Astrocyte of the cerebellum (primary cell): Measurements from ENCODE around the gene PHGDH.

Source experiments
- DNase-seq: peaks from one replicate; pipeline ENCODE4 v3.0.0-alpha.2; 2011; ENCODE audit warnings: low read depth
- H3K4me3 ChIP-seq: 2 replicates; pipeline ENCODE4 v1.5.1; 2011; ENCODE audit warnings: mild to moderate bottlenecking, low read depth, low read length, moderate library complexity
- in situ Hi-C: cut with HindIII; loops from 2 replicates; pipeline ENCODE4 v1.10.0; 2017; ENCODE audit warnings: low sequenced_read_pairs
- TF ChIP-seq, protein P1 (sequence below): IDR thresholded peaks from 2 replicates; pipeline ENCODE4 v1.5.1; 2012; ENCODE audit warnings: low read length, low read depth, moderate library complexity, mild to moderate bottlenecking; ENCODE audit errors: missing control alignments

Gene PHGDH

DNA sequence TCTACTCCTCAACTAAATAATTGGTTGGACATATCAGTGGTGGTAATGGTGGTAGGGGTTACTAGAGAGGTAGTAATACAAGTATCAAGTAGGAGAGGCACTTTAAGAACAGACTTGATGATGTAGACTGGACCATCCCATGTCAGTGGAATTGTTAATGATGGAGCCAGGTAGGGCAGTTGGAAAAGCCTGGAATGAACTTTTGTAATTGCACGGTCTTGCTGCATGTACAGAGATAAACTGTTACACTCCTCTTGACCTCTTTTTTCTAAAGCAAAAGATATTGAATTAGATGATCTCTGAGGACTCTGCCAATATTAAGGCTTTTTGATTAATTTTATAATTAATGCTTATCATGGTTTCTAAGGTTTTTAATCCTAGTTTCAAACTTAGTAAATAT lies 51.2 kb downstream of the PHGDH start:
- in situ Hi-C loops = no loop called here
- no peak for DNase-seq
- TF ChIP-seq, protein P1, sequence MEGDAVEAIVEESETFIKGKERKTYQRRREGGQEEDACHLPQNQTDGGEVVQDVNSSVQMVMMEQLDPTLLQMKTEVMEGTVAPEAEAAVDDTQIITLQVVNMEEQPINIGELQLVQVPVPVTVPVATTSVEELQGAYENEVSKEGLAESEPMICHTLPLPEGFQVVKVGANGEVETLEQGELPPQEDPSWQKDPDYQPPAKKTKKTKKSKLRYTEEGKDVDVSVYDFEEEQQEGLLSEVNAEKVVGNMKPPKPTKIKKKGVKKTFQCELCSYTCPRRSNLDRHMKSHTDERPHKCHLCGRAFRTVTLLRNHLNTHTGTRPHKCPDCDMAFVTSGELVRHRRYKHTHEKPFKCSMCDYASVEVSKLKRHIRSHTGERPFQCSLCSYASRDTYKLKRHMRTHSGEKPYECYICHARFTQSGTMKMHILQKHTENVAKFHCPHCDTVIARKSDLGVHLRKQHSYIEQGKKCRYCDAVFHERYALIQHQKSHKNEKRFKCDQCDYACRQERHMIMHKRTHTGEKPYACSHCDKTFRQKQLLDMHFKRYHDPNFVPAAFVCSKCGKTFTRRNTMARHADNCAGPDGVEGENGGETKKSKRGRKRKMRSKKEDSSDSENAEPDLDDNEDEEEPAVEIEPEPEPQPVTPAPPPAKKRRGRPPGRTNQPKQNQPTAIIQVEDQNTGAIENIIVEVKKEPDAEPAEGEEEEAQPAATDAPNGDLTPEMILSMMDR = no peak
- no peak overlapping the region for H3K4me3 ChIP-seq

DNA sequence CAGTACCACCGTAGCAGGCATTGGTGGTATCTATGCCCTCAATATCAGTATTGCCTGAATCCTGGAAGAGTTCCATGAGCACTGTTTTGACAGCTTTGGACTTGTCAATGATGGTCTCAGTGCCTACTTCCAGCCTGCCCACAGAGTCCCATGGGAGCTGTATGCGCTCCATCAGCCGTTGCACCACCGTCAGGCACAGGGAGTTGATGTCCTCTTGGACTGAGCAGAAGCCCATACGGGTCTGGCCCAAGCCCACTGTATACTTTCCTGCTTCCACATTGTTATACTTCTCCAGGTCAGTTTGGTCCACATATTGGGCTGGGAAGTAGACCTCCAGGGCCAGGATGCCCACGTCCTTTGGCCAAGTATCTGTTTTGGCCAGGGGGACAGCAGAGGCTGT lies 52.5 kb downstream of the PHGDH start:
- in situ Hi-C loops = no loop called here
- TF ChIP-seq, protein P1 = no peak
- H3K4me3 ChIP-seq = no peak overlapping the region
- DNase-seq = no peak

DNA sequence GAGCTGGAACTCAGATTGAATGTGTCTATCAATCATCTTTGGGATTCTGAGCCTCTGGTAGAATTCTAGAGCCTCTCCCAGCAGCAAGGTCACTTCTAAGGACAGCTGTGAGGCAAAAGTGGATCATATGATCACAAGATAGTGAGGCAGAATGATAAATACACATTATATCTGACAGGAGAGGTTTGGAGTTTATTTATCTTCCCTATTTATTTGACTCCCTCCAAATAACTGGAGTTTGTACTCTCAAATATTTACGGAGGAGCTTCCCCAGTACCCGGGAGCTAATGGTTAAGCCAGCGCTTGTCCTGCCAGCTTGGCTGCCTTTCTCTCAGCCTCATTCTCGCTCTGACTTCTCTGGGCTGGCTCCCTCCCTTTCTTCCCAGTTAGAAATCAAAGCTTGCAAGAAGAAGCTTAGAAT lies 54.6 kb downstream of the PHGDH start:
- no peak for DNase-seq
- H3K4me3 ChIP-seq = no peak overlapping the region
- TF ChIP-seq, protein P1 = no peak
- in situ Hi-C loops = no loop called here

DNA sequence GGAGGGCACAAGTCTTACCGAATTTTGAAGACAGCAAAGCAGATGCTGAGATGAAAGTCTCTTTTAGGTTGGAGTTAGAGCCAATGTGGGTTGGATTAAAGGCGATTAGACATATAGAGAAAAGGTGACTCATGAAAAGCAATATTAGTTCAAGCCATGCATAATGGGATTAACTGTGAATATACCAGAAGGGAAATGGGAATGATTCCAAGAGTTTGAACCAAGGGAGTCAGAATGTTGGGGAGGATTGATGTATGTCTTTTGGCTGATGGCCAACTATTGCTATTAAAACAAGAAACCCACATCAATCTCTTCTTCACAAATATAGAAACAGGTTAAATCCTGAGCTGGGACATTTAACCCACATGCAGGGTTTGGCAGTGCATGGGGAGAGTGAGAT lies 55.8 kb downstream of the PHGDH start:
- no peak for DNase-seq
- no peak overlapping the region for H3K4me3 ChIP-seq

DNA sequence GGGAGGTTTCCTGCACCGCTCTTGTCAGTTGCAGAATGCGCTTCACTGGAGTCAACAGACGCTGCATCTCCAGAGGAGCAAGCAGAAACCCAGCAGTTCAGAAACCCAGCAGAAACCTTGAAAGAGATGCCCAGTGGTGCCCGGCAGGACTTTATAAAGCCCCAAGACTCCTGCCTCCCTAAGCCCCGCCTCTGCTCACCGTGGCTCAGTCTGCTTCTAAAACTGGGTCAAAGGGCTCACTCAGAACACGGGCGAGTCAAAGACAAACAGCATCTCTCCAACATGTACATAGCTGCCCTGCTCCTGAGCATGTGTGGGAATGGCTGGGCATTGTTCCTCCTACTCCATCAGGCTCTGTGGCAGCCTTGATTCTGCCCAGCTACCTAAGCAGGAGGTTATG lies 57.0 kb downstream of the PHGDH start, which contains the start of gene HMGCS2:
Gene HMGCS2, minus strand, starts transcription at position 128 of the 400 bp plus-strand sequence. Its CDS starts 61 bp downstream, at position 67.
- in situ Hi-C loops = no loop called here
- TF ChIP-seq, protein P1 = no peak
- H3K4me3 ChIP-seq = no peak within 1 kb of the TSS
- no peak for DNase-seq

More for the DNA sequence above, 55.8 kb downstream of the PHGDH start:
- TF ChIP-seq, protein P1 = no peak
- in situ Hi-C loops = no loop called here

DNA sequence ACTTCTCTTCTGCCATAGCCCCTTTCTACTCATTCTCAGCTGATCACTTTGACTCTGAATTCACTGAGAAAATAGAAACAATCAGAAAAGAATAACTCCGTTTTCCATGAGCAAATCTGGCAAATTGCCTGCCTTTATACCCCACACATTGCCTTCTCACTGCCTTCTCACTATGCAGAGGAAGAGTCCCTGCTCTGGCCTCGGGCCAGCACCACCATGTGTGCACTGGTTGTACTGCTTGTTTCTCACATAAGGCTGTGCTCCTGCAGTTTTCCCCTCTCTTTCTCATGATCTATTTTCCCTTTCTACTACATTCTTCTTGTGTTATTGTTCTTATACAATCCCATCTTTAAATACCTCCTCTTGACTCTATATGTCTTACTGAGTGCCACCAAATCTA lies 59.3 kb downstream of the PHGDH start:
- no peak for DNase-seq
- in situ Hi-C loops = no loop called here

More for the DNA sequence above, 59.3 kb downstream of the PHGDH start:
- H3K4me3 ChIP-seq = no peak overlapping the region
- TF ChIP-seq, protein P1 = no peak
